ENCODE results near the gene PIEZO1.

- TF ChIP-seq CTCF (IDR thresholded peaks at IDR 0.05): no peak
- no peak for TF ChIP-seq POLR2A (IDR thresholded peaks at IDR 0.05)
These were observed 42.0 kb downstream of the PIEZO1 start for GRCh38 chr16:88742896-88743605.

Measured in right lobe of liver (tissue), 4 donors.